ENCODE data around the gene C1orf105.
A peak's percentile ranks its signal among the peaks of the same experiment; 100 is the strongest.

C1orf105 gene

DNA sequence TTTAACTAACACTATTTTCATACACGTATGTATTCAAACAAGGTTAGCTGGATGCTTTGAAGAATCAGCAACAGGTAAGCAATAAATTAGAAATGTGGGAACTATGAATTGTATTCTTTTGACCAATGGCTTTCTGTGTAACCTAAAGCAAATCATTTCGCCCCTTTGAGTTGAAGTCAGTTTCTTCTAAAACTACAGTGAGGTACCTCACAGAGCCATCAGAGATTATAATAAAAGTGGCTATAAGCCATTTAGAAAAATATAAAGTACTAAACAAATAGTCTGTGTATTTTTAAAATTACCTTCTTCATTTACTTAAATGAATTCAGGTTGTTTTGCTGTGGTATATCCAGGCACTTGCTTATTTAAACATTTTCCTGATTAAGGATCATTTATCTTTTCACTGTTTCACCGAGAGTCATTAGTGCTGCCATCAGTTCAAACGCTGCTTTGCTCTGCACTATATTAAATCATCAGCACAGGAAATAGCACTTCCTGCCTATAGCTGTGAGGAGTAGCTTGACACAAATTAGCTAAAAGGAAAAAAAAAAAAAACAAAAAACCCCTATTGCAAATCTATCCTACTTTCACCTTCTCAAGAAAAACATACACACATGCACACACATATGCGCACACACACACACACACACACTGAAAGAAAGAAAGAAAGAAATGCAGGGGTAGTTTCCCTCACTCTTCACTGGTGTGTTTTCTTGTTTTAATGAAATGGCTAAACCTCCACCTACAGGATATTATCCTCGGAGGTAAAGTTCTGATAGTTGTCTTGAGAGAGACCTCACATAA, 39.8 kb upstream of the C1orf105 start:
- peak; percentile 4 for TF ChIP-seq CTCF (IDR thresholded peaks at IDR 0.05; ENCODE audit: extremely low read depth, insufficient read depth, missing control alignments)
- in situ Hi-C loops (cut with MboI; ENCODE audit: low pct_unique_long_range_greater_than_20kb, low sequenced_read_pairs, unreplicated experiment) = loop anchor here (25.0 kb wide), 1 partner anchor 193 kb away; no protein-coding TSS in a partner anchor
- DNase-seq (ENCODE audit: low spot score) = peak; percentile 31

DNA sequence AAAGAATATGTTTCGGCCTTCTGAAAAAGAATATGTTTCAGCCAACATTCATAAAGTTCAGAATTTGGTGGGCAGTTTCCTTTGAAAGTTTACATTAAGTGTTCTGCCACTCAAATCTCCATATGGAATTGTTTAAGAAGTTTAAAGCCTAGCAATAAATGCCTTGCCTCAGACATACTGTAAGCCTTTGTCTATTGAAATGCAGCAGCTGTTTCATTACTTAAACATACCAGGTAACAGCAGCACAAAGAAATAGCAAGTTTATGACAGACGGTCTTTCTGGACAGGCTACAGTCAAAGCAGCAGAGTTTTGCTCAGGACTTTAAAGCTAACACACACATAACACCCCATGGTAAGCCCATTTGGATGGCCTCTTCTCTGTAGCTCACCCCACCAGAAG, 38.5 kb upstream of the C1orf105 start:
- DNase-seq (ENCODE audit: low spot score) = no peak
- TF ChIP-seq CTCF (IDR thresholded peaks at IDR 0.05; ENCODE audit: extremely low read depth, insufficient read depth, missing control alignments) = no peak
- in situ Hi-C loops (cut with MboI; ENCODE audit: low pct_unique_long_range_greater_than_20kb, low sequenced_read_pairs, unreplicated experiment) = loop anchor here (25.0 kb wide), 1 partner anchor 195 kb away; no protein-coding TSS in a partner anchor

DNA sequence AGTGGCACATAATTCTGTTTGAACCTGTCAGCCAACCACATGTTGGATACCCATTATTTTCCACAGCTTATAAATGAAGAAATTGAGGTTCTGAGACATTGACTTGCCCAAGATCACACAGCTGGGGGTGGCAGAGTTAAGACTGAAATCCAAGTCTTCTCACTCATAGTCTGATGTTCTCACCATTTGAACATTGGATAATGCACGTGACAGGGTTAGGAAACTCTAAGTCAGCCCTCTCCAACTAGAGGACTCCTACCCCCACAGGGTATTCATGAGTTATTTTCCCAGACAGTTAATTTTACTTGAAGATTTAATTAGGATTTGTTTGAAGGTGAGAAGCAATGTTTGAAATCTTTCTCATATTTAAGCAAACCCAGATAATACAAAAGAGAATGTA, 38.1 kb upstream of the C1orf105 start:
- no peak for DNase-seq (ENCODE audit: low spot score)
- TF ChIP-seq CTCF (IDR thresholded peaks at IDR 0.05; ENCODE audit: extremely low read depth, insufficient read depth, missing control alignments) = no peak
- in situ Hi-C loops (cut with MboI; ENCODE audit: low pct_unique_long_range_greater_than_20kb, low sequenced_read_pairs, unreplicated experiment) = loop anchor here (25.0 kb wide), 1 partner anchor 195 kb away; no protein-coding TSS in a partner anchor

- TF ChIP-seq CTCF (IDR thresholded peaks at IDR 0.05; ENCODE audit: extremely low read depth, insufficient read depth, missing control alignments) = no peak
- in situ Hi-C loops (cut with MboI; ENCODE audit: low pct_unique_long_range_greater_than_20kb, low sequenced_read_pairs, unreplicated experiment) = loop anchor here (25.0 kb wide), 1 partner anchor 196 kb away; no protein-coding TSS in a partner anchor
- DNase-seq (ENCODE audit: low spot score) = no peak
Measured at GRCh38 chr1:172382990-172383389, 37.5 kb upstream of the C1orf105 start.

DNA sequence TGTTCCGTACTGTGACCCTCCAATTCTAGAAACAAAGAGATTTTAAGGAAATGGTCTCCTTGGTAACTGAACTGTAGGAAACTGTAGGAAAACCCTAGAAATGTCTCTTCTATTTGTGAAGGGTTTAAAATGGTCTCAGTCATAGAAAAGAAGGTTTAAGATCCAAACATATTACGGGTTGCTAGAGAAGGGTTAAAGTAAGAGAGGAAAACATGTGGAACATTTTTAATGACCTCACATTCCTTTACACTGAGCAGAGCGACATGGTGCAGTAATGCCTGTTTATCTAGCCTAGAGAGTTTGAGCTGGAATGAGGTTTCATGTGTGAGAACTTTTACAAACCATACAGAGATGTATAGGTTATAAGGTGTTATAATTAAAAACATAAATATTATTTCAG, 36.9 kb upstream of the C1orf105 start:
- TF ChIP-seq CTCF (IDR thresholded peaks at IDR 0.05; ENCODE audit: extremely low read depth, insufficient read depth, missing control alignments) = no peak
- DNase-seq (ENCODE audit: low spot score) = no peak
- in situ Hi-C loops (cut with MboI; ENCODE audit: low pct_unique_long_range_greater_than_20kb, low sequenced_read_pairs, unreplicated experiment) = loop anchor here (25.0 kb wide), 1 partner anchor 196 kb away; no protein-coding TSS in a partner anchor

DNA sequence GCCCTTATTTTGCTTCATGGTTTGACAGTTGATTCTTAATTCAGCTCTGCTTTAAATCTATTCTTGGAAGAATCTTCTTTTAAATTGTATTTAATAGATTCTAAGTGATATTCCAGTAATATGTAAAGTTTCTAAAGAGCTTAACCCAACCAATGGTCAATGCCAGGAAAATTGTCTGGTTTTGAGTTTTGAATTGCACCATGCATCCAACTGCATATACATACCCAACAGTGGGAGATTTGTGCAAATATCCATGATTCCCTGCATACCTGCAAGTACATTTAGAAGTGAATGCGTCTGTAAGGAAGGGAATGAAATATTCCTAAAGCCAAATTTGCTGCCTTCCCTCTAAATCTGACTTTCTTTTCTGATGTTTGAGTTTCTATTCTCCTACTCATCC, 35.8 kb upstream of the C1orf105 start:
- no peak for DNase-seq (ENCODE audit: low spot score)
- in situ Hi-C loops (cut with MboI; ENCODE audit: low pct_unique_long_range_greater_than_20kb, low sequenced_read_pairs, unreplicated experiment) = loop anchor here (25.0 kb wide), 1 partner anchor 197 kb away; no protein-coding TSS in a partner anchor
- TF ChIP-seq CTCF (IDR thresholded peaks at IDR 0.05; ENCODE audit: extremely low read depth, insufficient read depth, missing control alignments) = no peak
